Measurements from ENCODE around the gene LUC7L2.
"Not testable (repeated sequence)": the region's sequence is repeated elsewhere in the genome, so short reads cannot be mapped to it uniquely, and the experiment has no call there.

LUC7L2 gene

GRCh38 chr7:139452958-139453672 is 93.4 kb downstream of the LUC7L2 start:
- DNase-seq: no peak

GRCh38 chr7:139453673-139454321 is 94.1 kb downstream of the LUC7L2 start:
- DNase-seq: no peak

- no peak for DNase-seq
Observed at GRCh38 chr7:139455789-139456188, 96.1 kb downstream of the LUC7L2 start.

- DNase-seq: no peak
Observed at GRCh38 chr7:139456511-139456910, 96.8 kb downstream of the LUC7L2 start.

GRCh38 chr7:139457153-139457946 is 97.7 kb downstream of the LUC7L2 start:
- no peak for DNase-seq

GRCh38 chr7:139463421-139463820 is 103.7 kb downstream of the LUC7L2 start:
- DNase-seq: not testable (repeated sequence)

GRCh38 chr7:139464511-139464910 is 104.8 kb downstream of the LUC7L2 start:
- DNase-seq: not testable (repeated sequence)

GRCh38 chr7:139465072-139465471 is 105.4 kb downstream of the LUC7L2 start:
- not testable (repeated sequence) for DNase-seq

- not testable (repeated sequence) for DNase-seq
Observed at GRCh38 chr7:139467729-139468128, 108.0 kb downstream of the LUC7L2 start.

- not testable (repeated sequence) for DNase-seq
Observed at GRCh38 chr7:139468281-139468680, 108.6 kb downstream of the LUC7L2 start.

GRCh38 chr7:139471740-139472353 is 112.2 kb downstream of the LUC7L2 start:
- DNase-seq: no peak
